GM12801 (cell line): ENCODE measurements around the gene SYT15B.
"Not testable (repeated sequence)": the region's sequence is repeated elsewhere in the genome, so short reads cannot be mapped to it uniquely, and the experiment has no call there.

Experiments used
- CTCF ChIP-seq: IDR thresholded peaks from one replicate; pipeline ENCODE4 v1.5.1; 2011; ENCODE audit warnings: control low read depth; ENCODE audit not compliant: insufficient read length; ENCODE audit errors: extremely low read depth

SYT15B gene

GRCh38 chr10:47763554-47764175 lies at the start of gene SYT15B:
SYT15B (minus strand) TSS chr10:47763592; CDS start chr10:47762640, 952 bp downstream.
- TF ChIP-seq CTCF = not testable (repeated sequence)
